ENCODE data around the gene PDE4D.

Gene PDE4D

GRCh38 chr5:59187857-59188256, 705.7 kb downstream of the PDE4D start:
- DNase-seq, result peak; percentile 19

GRCh38 chr5:59186623-59187022, 706.9 kb downstream of the PDE4D start:
- no peak for DNase-seq

GRCh38 chr5:59185757-59186385, 707.7 kb downstream of the PDE4D start:
- no peak for DNase-seq

GRCh38 chr5:59184769-59185168, 708.8 kb downstream of the PDE4D start:
- DNase-seq, result no peak

- DNase-seq, result no peak
These were observed 710.8 kb downstream of the PDE4D start for GRCh38 chr5:59182760-59183159.

- no peak for DNase-seq
These were observed 713.0 kb downstream of the PDE4D start for GRCh38 chr5:59180515-59180914.

- DNase-seq, result no peak
These were observed 713.8 kb downstream of the PDE4D start for GRCh38 chr5:59179704-59180103.

- no peak for DNase-seq
These were observed 715.0 kb downstream of the PDE4D start for GRCh38 chr5:59178482-59178881.

GRCh38 chr5:59178071-59178470, 715.5 kb downstream of the PDE4D start:
- DNase-seq, result no peak

GRCh38 chr5:59177644-59178043, 715.9 kb downstream of the PDE4D start:
- DNase-seq, result no peak

- DNase-seq, result peak; percentile 83
These were observed 719.2 kb downstream of the PDE4D start for GRCh38 chr5:59174248-59174844.

- DNase-seq, result peak; percentile 47
These were observed 719.9 kb downstream of the PDE4D start for GRCh38 chr5:59173578-59173977.

GRCh38 chr5:59171131-59171530, 722.4 kb downstream of the PDE4D start:
- no peak for DNase-seq

- no peak for DNase-seq
These were observed 723.8 kb downstream of the PDE4D start for GRCh38 chr5:59169768-59170150.

- peak; percentile 32 for DNase-seq
These were observed 724.3 kb downstream of the PDE4D start for GRCh38 chr5:59169081-59169767.

GRCh38 chr5:59168067-59168466, 725.5 kb downstream of the PDE4D start:
- DNase-seq, result no peak

- peak; percentile 65 for DNase-seq
These were observed 729.3 kb downstream of the PDE4D start for GRCh38 chr5:59164041-59164830.

- DNase-seq, result no peak
These were observed 732.1 kb downstream of the PDE4D start for GRCh38 chr5:59161221-59162105.

- no peak for DNase-seq
These were observed 734.7 kb downstream of the PDE4D start for GRCh38 chr5:59158637-59159391.

- DNase-seq, result no peak
These were observed 735.4 kb downstream of the PDE4D start for GRCh38 chr5:59158165-59158564.

- no peak for DNase-seq
These were observed 736.5 kb downstream of the PDE4D start for GRCh38 chr5:59157068-59157467.
